Measurements from ENCODE around the gene MPST. TPM values are rescaled to one million over a fixed set of nuclear protein-coding genes. Genes with fewer than 3 reads are reported as not detected.

Gene MPST
- total RNA-seq, 1 donor from 2014 or later, result 48.5 TPM

DNA sequence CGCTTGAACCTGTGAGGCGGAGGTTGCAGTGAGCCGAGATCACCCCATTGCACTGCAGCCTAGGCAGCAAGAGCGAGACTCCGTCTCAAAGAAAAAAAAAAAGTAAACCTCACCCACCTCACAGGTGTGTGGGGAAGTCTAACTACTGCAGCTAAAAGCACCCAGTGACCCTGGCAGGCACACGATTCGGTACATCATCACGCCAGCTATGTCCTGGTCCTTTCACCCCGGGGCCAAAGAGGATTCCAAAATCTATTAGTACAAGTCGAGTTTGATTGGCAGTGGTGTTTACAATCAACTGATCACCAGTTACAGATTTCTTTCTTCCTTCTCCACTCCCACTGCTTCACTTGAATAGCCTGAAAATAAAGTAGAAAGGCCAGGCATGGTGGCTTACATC, 6.6 kb upstream of the MPST start:
- H3K36me3 ChIP-seq (ENCODE audit: control insufficient read depth in 3 of 3, insufficient read depth in 3 of 3, low read length in 3 of 3), result peaks cover 0 to 11% (median 4%) of the 10 kb centered on the region in 3 donors
- H3K27ac ChIP-seq (ENCODE audit: low read depth, low read length), result no peak overlapping the region
- H3K9ac ChIP-seq (ENCODE audit: low read depth in 1 of 3, low read length in 3 of 3), result no peak overlapping the region
- H3K9me3 ChIP-seq (ENCODE audit: control insufficient read depth in 3 of 3, low read length in 3 of 3), result no peaks in the 10 kb centered on the region
- H3K4me3 ChIP-seq (ENCODE audit: low read length in 3 of 3), result no peak overlapping the region
- H3K4me1 ChIP-seq (ENCODE audit: control insufficient read depth in 3 of 3, insufficient read depth in 3 of 3, low read length in 3 of 3), result peaks cover 12 to 37% (median 31%) of the 10 kb centered on the region in 3 donors
- no peaks in the 10 kb centered on the region for H3K27me3 ChIP-seq (ENCODE audit: control insufficient read depth in 3 of 3, insufficient read depth in 3 of 3, low read length in 3 of 3)

DNA sequence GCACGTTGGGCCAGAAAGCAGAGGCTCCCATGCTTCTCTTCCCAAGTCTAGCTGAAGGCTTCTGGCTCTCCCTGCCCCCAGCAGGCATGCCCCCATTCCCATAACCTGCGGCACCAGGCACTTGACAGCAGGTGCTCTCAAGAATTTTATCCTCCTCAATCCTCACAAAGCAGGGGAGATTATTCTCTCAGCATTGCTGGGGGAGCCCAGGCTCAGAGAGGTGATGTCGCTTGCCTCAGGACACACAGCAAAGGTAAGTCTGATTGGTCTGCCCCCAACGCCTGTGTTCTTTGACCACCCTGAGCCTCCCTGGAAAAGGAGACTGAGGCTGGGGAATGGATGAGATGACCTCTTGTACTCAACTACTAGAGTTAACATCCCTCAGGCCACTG, 5.1 kb upstream of the MPST start:
- no peak overlapping the region for H3K4me3 ChIP-seq (ENCODE audit: low read length in 3 of 3)
- no peak overlapping the region for H3K9ac ChIP-seq (ENCODE audit: low read depth in 1 of 3, low read length in 3 of 3)
- H3K9me3 ChIP-seq (ENCODE audit: control insufficient read depth in 3 of 3, low read length in 3 of 3), result no peaks in the 10 kb centered on the region
- H3K36me3 ChIP-seq (ENCODE audit: control insufficient read depth in 3 of 3, insufficient read depth in 3 of 3, low read length in 3 of 3), result peaks cover 0 to 11% (median 4%) of the 10 kb centered on the region in 3 donors
- H3K4me1 ChIP-seq (ENCODE audit: control insufficient read depth in 3 of 3, insufficient read depth in 3 of 3, low read length in 3 of 3), result peaks cover 19 to 43% (median 42%) of the 10 kb centered on the region in 3 donors
- no peaks in the 10 kb centered on the region for H3K27me3 ChIP-seq (ENCODE audit: control insufficient read depth in 3 of 3, insufficient read depth in 3 of 3, low read length in 3 of 3)
- no peak overlapping the region for H3K27ac ChIP-seq (ENCODE audit: low read depth, low read length)

DNA sequence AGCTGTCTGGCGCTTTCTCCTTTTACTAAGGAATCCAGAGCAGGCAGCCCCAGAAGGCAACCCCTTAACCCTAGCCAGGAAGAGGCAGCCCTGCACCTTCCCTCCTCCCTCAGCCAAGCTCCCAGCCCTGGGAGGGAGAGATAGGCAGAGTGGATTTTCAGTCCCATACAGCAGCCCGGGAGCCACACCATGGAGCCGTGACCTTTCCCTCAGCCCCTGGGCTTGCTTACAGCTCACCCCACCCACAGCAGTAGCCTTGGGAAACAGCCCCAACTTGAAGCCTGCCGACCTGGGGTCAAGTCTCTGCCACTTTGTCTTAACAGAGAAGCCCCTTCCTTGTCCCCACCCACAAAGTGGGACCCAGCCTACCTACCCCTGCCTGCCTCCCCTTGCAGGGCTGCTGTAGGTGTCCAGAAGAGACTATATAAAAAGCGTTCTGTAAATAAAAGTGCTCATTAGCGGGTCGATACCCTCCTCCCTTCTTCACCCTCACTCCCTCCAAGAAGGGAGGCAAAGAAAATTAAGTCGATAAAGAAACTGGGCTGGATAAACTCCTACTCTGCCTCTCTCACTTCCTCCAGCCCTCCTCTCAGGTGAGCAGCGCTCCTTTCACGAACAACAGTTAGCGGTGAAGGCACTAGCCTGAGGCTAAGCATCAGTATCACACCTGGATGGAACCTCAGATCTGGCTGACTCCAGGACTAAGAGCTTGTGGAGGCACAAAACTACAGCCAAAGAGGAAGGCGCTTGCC, 4.5 kb upstream of the MPST start:
- H3K9ac ChIP-seq (ENCODE audit: low read depth in 1 of 3, low read length in 3 of 3), result no peak overlapping the region
- no peak overlapping the region for H3K4me3 ChIP-seq (ENCODE audit: low read length in 3 of 3)
- H3K4me1 ChIP-seq (ENCODE audit: control insufficient read depth in 3 of 3, insufficient read depth in 3 of 3, low read length in 3 of 3), result peaks cover 19 to 43% (median 39%) of the 10 kb centered on the region in 3 donors
- no peaks in the 10 kb centered on the region for H3K9me3 ChIP-seq (ENCODE audit: control insufficient read depth in 3 of 3, low read length in 3 of 3)
- no peak overlapping the region for H3K27ac ChIP-seq (ENCODE audit: low read depth, low read length)
- peaks cover 0 to 11% (median 4%) of the 10 kb centered on the region in 3 donors for H3K36me3 ChIP-seq (ENCODE audit: control insufficient read depth in 3 of 3, insufficient read depth in 3 of 3, low read length in 3 of 3)
- no peaks in the 10 kb centered on the region for H3K27me3 ChIP-seq (ENCODE audit: control insufficient read depth in 3 of 3, insufficient read depth in 3 of 3, low read length in 3 of 3)

DNA sequence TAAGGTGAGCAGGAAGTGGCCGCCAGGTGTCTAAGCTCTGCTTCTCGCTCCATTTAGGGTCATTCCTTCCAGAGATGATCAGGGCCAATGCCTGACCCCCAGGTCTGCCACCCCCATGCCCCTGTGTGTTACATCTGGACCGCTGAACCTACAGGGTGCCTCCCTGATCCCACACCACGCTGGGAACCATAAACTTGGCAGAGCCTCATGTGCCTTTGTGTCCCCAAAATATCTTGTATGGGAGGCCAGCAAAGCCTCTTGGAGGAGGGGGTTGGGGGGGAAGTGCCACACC, 4.0 kb upstream of the MPST start:
- H3K4me1 ChIP-seq (ENCODE audit: control insufficient read depth in 3 of 3, insufficient read depth in 3 of 3, low read length in 3 of 3), result peaks cover 22 to 43% (median 41%) of the 10 kb centered on the region in 3 donors

DNA sequence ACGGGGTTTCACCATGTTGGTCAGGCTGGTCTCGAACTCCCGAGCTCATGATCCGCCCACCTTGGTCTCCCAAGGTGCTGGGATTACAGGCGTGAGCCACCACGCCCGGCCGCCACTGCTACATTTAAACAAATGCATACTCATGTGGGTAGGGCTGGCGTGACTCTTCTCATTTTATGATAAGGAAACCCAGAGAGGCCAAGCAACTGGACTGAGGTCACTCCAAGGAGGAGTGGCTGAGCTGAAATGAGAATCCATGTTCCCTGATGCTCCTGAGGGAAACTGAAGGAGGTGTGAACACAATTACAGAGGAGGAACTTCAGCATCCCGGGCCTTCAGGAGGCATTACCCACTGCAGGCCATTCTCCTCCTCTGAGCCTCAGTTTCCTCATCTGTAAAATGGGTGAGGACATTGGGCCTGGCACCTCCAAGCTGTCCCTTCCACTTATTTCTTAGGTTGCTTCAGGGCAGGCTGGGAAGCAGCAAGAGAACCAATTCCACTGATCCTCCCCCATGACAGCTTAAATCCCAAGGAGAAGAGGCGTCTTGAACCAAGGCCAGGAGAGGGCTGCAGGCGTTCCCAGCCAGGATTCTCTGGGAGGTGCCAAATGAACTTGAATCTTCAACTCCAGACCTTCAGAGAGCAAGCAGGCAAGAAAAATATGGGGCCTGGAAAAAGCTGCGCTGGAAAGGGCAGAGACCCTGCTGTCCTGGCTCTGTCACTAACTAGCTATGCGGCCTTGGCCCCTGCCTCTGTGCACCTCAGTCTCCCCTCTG, 3.2 kb upstream of the MPST start:
- no peaks in the 10 kb centered on the region for H3K27me3 ChIP-seq (ENCODE audit: control insufficient read depth in 3 of 3, insufficient read depth in 3 of 3, low read length in 3 of 3)
- no peak overlapping the region for H3K4me3 ChIP-seq (ENCODE audit: low read length in 3 of 3)
- H3K27ac ChIP-seq (ENCODE audit: low read depth, low read length), result no peak overlapping the region
- no peaks in the 10 kb centered on the region for H3K9me3 ChIP-seq (ENCODE audit: control insufficient read depth in 3 of 3, low read length in 3 of 3)
- H3K36me3 ChIP-seq (ENCODE audit: control insufficient read depth in 3 of 3, insufficient read depth in 3 of 3, low read length in 3 of 3), result peaks cover 0 to 11% (median 4%) of the 10 kb centered on the region in 3 donors
- peak overlapping the region in 2 of 3 donors; percentile 8 to 57 for H3K9ac ChIP-seq (ENCODE audit: low read depth in 1 of 3, low read length in 3 of 3)
- H3K4me1 ChIP-seq (ENCODE audit: control insufficient read depth in 3 of 3, insufficient read depth in 3 of 3, low read length in 3 of 3), result peaks cover 23 to 48% (median 48%) of the 10 kb centered on the region in 3 donors

More for the DNA sequence above, 4.0 kb upstream of the MPST start:
- no peak overlapping the region for H3K9ac ChIP-seq (ENCODE audit: low read depth in 1 of 3, low read length in 3 of 3)
- no peaks in the 10 kb centered on the region for H3K9me3 ChIP-seq (ENCODE audit: control insufficient read depth in 3 of 3, low read length in 3 of 3)
- H3K4me3 ChIP-seq (ENCODE audit: low read length in 3 of 3), result no peak overlapping the region
- H3K36me3 ChIP-seq (ENCODE audit: control insufficient read depth in 3 of 3, insufficient read depth in 3 of 3, low read length in 3 of 3), result peaks cover 0 to 11% (median 4%) of the 10 kb centered on the region in 3 donors
- H3K27ac ChIP-seq (ENCODE audit: low read depth, low read length), result no peak overlapping the region
- no peaks in the 10 kb centered on the region for H3K27me3 ChIP-seq (ENCODE audit: control insufficient read depth in 3 of 3, insufficient read depth in 3 of 3, low read length in 3 of 3)

DNA sequence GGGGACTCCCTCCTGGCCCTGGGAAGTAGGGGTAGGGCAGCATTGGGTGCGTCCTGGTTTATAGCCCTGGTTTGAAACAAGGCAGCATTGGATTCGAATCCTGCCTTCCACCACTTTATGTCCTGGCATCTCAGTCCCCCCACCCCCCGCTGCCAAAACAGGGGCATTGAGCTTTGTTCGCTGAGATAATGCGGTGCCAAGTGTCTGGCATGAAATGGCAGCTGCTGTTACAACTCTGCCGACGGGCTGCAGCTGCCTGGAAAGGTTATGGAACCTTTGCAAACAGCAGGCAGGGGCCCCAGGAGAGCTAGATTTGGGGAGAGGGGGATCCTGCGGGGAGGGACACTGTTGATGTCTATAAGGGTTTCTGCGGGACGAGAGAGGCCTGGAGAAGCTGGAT, 2.2 kb upstream of the MPST start:
- Histone ChIP-seq H3K36me3 (ENCODE audit: control insufficient read depth in 3 of 3, insufficient read depth in 3 of 3, low read length in 3 of 3) (peaks cover 0 to 11% (median 4%) of the 10 kb centered on the region in 3 donors), H3K9me3 (ENCODE audit: control insufficient read depth in 3 of 3, low read length in 3 of 3) (no peaks in the 10 kb centered on the region), H3K4me3 (ENCODE audit: low read length in 3 of 3) (peak overlapping the region in 2 of 3 donors; percentile 35 to 84), H3K27ac (ENCODE audit: low read depth, low read length) (no peak overlapping the region), H3K9ac (ENCODE audit: low read depth in 1 of 3, low read length in 3 of 3) (peak overlapping the region; percentile 51 to 89 (median 78)), H3K27me3 (ENCODE audit: control insufficient read depth in 3 of 3, insufficient read depth in 3 of 3, low read length in 3 of 3) (no peaks in the 10 kb centered on the region), H3K4me1 (ENCODE audit: control insufficient read depth in 3 of 3, insufficient read depth in 3 of 3, low read length in 3 of 3) (peaks cover 26 to 49% (median 48%) of the 10 kb centered on the region in 3 donors)

DNA sequence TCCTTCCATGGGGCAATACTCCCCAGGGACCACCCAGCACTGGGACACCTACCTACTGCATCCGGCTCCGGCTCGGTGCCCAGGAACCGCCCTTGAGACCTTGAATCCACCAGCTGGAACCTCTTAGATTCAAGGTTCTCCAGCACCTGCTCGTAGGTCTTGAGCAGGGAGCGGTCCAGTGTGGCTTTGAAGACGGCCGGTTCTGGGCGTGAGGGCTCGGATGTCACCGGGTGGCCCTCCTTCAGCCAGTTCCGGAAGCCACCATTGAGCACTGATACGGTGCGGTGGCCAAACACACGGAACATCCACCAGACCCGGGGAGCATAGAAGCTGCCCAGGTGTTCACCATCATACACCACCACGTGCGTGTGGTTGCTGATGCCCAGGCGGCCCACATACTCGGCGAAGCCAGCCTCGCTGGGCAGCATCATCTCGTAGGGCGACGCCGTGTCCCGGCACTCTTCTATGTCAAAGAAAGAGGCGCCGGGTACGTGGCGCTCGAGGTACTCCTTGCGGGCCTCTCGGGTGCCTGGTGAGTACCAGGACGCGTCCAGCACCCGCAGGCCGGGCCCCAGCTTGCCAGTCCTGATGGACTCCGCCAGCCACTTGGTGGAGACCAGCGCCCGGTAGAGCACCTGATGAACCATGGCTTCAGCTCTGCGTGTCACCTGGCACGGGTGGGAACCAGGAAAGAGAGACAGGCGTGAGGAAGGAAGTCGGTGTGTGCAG, 1.3 kb upstream of the MPST start:
- Histone ChIP-seq H3K36me3 (ENCODE audit: control insufficient read depth in 3 of 3, insufficient read depth in 3 of 3, low read length in 3 of 3) (peaks cover 0 to 11% (median 4%) of the 10 kb centered on the region in 3 donors), H3K4me3 (ENCODE audit: low read length in 3 of 3) (peak overlapping the region; percentile 81 to 84 (median 84)), H3K4me1 (ENCODE audit: control insufficient read depth in 3 of 3, insufficient read depth in 3 of 3, low read length in 3 of 3) (peaks cover 24 to 53% (median 53%) of the 10 kb centered on the region in 3 donors), H3K27me3 (ENCODE audit: control insufficient read depth in 3 of 3, insufficient read depth in 3 of 3, low read length in 3 of 3) (no peaks in the 10 kb centered on the region), H3K9me3 (ENCODE audit: control insufficient read depth in 3 of 3, low read length in 3 of 3) (no peaks in the 10 kb centered on the region), H3K9ac (ENCODE audit: low read depth in 1 of 3, low read length in 3 of 3) (peak overlapping the region; percentile 76 to 89 (median 78)), H3K27ac (ENCODE audit: low read depth, low read length) (peak overlapping the region; percentile 70)

DNA sequence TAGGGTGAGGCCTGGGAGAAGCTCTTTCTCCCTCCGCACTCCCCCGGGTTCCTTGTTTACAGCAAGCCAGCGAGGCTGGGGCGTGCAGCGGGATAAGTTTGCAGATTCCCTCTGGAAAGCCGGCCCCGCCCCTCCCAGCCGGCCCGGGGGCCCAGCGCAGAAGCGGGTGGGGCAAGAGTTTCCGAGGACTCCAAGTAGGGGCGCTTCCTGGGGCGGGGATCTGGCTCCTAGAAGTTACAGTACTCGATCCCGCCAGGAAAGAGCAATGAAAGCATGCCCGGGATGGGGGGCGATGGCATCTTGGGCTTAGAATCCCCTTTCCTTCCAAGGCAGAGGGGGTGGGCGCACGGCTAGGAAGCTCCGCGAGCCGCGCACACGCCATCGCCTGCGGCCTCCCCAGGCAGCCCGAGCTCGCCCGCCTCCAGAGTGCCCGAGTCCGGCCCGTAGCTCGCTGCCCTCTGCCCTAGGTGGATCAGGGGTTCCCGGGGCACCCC, 680 bp upstream of the MPST start:
- Histone ChIP-seq H3K27me3 (ENCODE audit: control insufficient read depth in 3 of 3, insufficient read depth in 3 of 3, low read length in 3 of 3) (no peaks in the 10 kb centered on the region), H3K4me3 (ENCODE audit: low read length in 3 of 3) (peak overlapping the region; percentile 81 to 84 (median 84)), H3K9ac (ENCODE audit: low read depth in 1 of 3, low read length in 3 of 3) (peak overlapping the region; percentile 76 to 89 (median 78)), H3K27ac (ENCODE audit: low read depth, low read length) (peak overlapping the region; percentile 70), H3K9me3 (ENCODE audit: control insufficient read depth in 3 of 3, low read length in 3 of 3) (no peaks in the 10 kb centered on the region), H3K4me1 (ENCODE audit: control insufficient read depth in 3 of 3, insufficient read depth in 3 of 3, low read length in 3 of 3) (peaks cover 24 to 53% (median 53%) of the 10 kb centered on the region in 3 donors), H3K36me3 (ENCODE audit: control insufficient read depth in 3 of 3, insufficient read depth in 3 of 3, low read length in 3 of 3) (peaks cover 0 to 11% (median 4%) of the 10 kb centered on the region in 3 donors)

DNA sequence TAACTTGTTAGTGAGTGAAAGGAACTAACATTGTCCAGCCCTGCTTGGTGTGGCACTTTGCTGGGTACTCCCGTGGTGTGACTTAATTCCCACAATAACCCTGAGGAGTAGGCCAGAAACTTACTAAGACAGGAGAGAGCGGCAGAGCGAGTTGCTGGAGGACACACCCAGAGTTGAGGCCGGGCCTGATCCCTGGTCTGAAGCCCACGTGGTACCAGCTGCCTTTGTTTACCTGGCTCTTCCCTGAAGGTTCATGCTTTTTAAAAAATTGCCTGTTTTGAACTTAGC, 594 bp downstream of the MPST start:
- Histone ChIP-seq H3K27me3 (ENCODE audit: control insufficient read depth in 3 of 3, insufficient read depth in 3 of 3, low read length in 3 of 3) (no peaks in the 10 kb centered on the region), H3K9me3 (ENCODE audit: control insufficient read depth in 3 of 3, low read length in 3 of 3) (no peaks in the 10 kb centered on the region), H3K27ac (ENCODE audit: low read depth, low read length) (peak overlapping the region; percentile 91), H3K4me3 (ENCODE audit: low read length in 3 of 3) (peak overlapping the region; percentile 77 to 87 (median 86)), H3K36me3 (ENCODE audit: control insufficient read depth in 3 of 3, insufficient read depth in 3 of 3, low read length in 3 of 3) (peaks cover 4 to 20% (median 13%) of the 10 kb centered on the region in 3 donors), H3K9ac (ENCODE audit: low read depth in 1 of 3, low read length in 3 of 3) (peak overlapping the region; percentile 77 to 89 (median 88)), H3K4me1 (ENCODE audit: control insufficient read depth in 3 of 3, insufficient read depth in 3 of 3, low read length in 3 of 3) (peaks cover 24 to 55% (median 53%) of the 10 kb centered on the region in 3 donors)
